Erythroblast (primary cell): Measurements from ENCODE around the gene DNASE1L1.

Experiments used
- GATA1 ChIP-seq: IDR thresholded peaks from 2 replicates; pipeline ENCODE4 v1.6.1; 2011; ENCODE audit warnings: low read depth, mild to moderate bottlenecking, control low read depth, low read length, moderate library complexity
- POLR2A ChIP-seq: IDR thresholded peaks from 2 replicates; pipeline ENCODE4 v1.6.1; 2011; ENCODE audit warnings: mild to moderate bottlenecking, low read length

- TF ChIP-seq POLR2A: no peak
- no peak for TF ChIP-seq GATA1
Measured at GRCh38 chrX:154443992-154444754, 35.1 kb upstream of the DNASE1L1 start, which contains the start of gene FAM50A.
